Left renal pelvis (tissue), 4 donors: Measurements from ENCODE around the gene PPP2R5D. TPM values are rescaled to one million over a fixed set of nuclear protein-coding genes. Genes with fewer than 3 reads are reported as not detected.

Experiments
- DNase-seq, 4 donors: peaks; one replicate each; pipeline ENCODE4 v3.0.0-alpha.2; 2013; ENCODE audit warnings: low read depth in 4 of 4, low spot score in 3 of 4
- polyA plus RNA-seq, 4 donors: library from polyadenylated mRNA; unstranded; fragments of 120-200 nt; gene quantifications; one replicate each; pipeline ENCODE4 v1.2.1, GENCODE V29; 2013; ENCODE audit not compliant: insufficient read length in 4 of 4

Gene PPP2R5D
- polyA plus RNA-seq, 4 donors: 60.3 to 72.1 (median 66.5) TPM

- peak; percentile 76 to 88 (median 84) for DNase-seq
Measured at GRCh38 chr6:43053545-43054205, 69.3 kb downstream of the PPP2R5D start, which contains the start of gene CUL7. Gene CUL7, minus strand, starts transcription at chr6:43053851. Its CDS starts 1,063 bp downstream, at chr6:43052788.

DNA sequence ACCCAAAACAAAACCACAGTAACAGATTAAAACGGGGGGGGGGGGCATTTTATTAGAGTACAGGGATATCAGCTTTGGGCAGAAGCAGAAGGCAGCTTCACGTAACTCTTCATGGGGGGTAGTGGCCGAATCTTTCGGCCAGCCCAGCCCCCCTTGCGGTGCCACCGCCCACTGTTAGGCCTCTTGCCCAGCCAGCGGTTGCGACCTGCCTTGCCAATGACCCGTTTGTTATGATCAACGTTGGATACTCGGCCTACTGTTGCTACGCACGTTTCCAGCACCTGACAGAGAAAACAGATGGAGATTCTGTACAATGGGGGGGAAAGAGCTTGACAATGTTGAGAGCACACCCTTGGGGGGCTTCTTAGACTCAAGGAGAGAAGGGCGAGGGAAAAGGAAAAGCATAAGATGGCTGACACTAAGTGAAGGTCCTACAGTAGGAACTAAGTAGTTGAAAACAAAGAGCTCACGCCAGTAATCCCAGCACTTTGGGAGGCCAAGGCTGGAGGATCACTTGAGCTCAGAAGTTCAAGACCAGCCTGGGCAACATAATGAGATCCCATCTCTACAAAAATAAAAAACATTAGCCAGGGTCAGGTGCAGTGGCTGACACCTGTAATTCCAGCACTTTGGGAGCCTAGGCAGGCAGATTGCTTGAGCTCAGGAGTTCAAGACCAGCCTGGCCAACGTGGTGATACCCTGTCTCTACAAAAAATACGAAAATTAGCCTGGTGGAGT lies 70.0 kb downstream of the PPP2R5D start:
- DNase-seq: no peak

DNA sequence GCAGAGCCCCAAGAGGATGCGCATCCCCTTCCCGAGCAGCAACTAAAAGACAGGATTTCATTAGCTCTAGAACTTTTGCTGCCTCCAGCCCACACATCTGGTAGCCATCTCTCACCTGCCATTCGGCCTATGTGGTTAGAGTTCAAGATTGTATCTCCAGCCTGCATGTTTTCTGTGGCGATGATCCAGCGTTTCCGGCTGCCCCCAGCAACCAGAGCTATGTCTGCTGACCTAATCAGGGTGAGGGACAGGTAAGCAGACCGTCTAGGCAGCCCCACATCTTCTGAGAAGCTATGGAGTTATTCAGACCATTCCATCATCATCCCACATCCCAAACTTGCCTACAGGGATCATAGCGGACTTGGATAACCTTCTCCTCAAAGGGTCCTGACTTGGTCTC lies 71.6 kb downstream of the PPP2R5D start:
- DNase-seq: no peak

DNA sequence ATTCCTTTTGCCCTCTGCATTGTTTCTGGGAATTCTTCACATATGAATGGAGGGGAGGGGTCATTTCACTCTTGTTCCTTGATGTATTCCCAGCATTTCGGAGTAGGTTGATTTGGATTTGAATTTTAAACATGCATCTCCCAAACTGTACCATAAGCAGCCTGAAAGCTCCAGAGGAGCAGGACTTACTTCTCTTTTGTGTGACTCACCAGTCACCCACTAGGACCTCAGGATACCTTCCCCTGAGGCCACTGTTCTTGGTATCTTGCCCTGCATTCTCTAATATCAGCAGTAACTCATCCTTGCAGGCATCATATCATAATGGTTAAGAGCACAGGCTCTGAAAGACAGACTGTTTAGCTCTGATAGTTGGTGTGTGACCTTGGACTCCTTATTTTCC lies 74.2 kb downstream of the PPP2R5D start:
- no peak for DNase-seq

DNA sequence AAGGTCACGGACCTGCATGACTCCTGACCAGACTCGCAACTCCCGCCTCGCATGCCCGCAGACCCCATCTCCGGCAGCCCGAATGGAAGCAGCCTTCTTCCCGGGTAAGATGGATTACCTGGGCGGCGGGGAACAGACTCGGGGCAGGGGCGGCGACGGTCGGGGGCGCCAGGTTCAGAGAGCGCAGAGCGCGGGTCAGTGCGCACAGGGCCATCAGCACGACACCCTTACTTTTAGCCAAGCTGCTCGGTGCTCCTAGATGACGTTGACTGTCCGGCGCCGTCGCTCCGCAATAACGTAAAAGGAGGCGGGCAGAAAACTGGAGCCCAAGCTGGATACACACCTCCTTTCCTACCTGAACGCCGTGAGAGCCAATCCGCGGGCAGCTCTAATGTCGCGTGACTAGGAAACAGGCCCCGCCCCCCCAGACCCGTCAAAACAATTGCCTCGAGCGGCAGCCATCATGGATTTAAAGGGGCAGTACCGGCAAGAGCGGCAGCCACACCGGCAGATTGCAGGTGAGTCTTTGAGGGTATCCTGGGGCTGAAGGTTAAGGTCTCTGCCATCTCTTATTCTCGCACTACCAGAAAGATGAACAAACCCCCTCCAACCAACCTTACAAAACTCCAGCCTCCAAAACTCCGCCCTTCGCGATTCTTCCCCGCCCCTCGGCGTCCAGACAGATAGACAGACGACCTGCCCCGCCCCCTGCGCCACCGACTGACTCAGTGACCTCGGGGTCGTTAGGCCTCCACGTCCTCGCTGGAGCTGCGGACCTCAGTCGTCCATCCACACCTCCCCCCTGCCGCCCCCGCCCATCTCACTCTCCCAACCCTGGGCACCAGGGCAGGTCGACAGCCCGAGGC lies 75.0 kb downstream of the PPP2R5D start, which contains the start of the genes KLC4 and MRPL2:
KLC4 (plus strand) TSS at position 464 of the 866 bp plus-strand sequence. CDS start 1,705 bp downstream, outside the sequence.
MRPL2 (minus strand) TSS at position 267 of the 866 bp plus-strand sequence; CDS start at position 214, 53 bp downstream.
- DNase-seq: peak; percentile 93 to 98 (median 97)

- peak in 1 of 4 donors; percentile 7 for DNase-seq
Measured at GRCh38 chr6:43060034-43060754, 75.8 kb downstream of the PPP2R5D start.

- no peak for DNase-seq
Measured at GRCh38 chr6:43060755-43061633, 76.6 kb downstream of the PPP2R5D start.

DNA sequence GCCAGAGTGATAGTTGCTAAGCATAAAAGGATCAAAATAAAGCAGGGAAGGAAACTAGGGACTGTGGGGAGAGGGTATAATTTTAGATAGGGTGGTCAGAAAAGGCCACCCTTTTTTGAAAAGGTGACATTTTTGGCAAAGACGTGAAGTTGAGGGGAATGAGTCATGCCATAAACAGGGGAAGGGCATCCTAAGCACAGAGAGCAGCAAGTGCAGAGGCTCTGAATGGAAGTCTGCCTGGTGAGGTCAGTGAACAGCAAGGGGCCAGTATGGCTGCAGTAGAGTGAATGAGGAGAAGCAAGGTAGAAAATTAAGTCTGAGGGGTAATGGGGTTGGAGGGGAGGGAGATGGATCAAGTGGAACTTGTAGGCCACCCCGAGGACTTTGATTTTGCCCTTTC lies 77.5 kb downstream of the PPP2R5D start:
- DNase-seq: no peak

Other genes starting within 250 kb of the PPP2R5D start
- 10 to 100 TPM; 16.4 to 23.7 (median 21.2) TPM for gene TBCC, start 238.5 kb upstream of the PPP2R5D start, polyA plus RNA-seq
- 10 to 100 TPM; 15.3 to 16.6 (median 16.4) TPM for gene BICRAL, start 202.5 kb upstream of the PPP2R5D start, polyA plus RNA-seq
- gene RPL7L1, start 105.0 kb upstream of the PPP2R5D start, polyA plus RNA-seq: 100 to 1,000 TPM in 2 of 4 donors, 10 to 100 TPM in 2; 90.9 to 128 (median 105) TPM
- under 1 TPM in 1 of 4 donors, not detected in 3; 0.47 TPM for gene PTCRA, start 68.5 kb upstream of the PPP2R5D start, polyA plus RNA-seq
- gene CNPY3, start 55.1 kb upstream of the PPP2R5D start, polyA plus RNA-seq: 10 to 100 TPM; 52.3 to 64.9 (median 59.1) TPM
- 1 to 10 TPM in 1 of 4 donors, under 1 TPM in 3; 0.45 to 2.0 (median 0.64) TPM for gene GNMT, start 23.8 kb upstream of the PPP2R5D start, polyA plus RNA-seq
- 10 to 100 TPM; 15.5 to 27.2 (median 19.1) TPM for gene PEX6, start 5.4 kb upstream of the PPP2R5D start, polyA plus RNA-seq
- gene MEA1, start 29.4 kb downstream of the PPP2R5D start, polyA plus RNA-seq: 10 to 100 TPM; 71.0 to 91.9 (median 82.6) TPM
- gene KLHDC3, start 29.7 kb downstream of the PPP2R5D start, polyA plus RNA-seq: 100 to 1,000 TPM in 1 of 4 donors, 10 to 100 TPM in 3; 90.6 to 112 (median 95.0) TPM
- 10 to 100 TPM; 37.6 to 64.1 (median 58.5) TPM for gene RRP36, start 37.1 kb downstream of the PPP2R5D start, polyA plus RNA-seq
- gene CUL7, start 69.3 kb downstream of the PPP2R5D start, polyA plus RNA-seq: 10 to 100 TPM; 45.8 to 59.0 (median 48.7) TPM
- gene MRPL2, start 74.9 kb downstream of the PPP2R5D start, polyA plus RNA-seq: 10 to 100 TPM; 38.4 to 78.4 (median 55.1) TPM
- gene KLC4, start 75.1 kb downstream of the PPP2R5D start, polyA plus RNA-seq: 10 to 100 TPM; 30.6 to 74.2 (median 51.3) TPM
- 100 to 1,000 TPM; 228 to 269 (median 239) TPM for gene PTK7, start 91.7 kb downstream of the PPP2R5D start, polyA plus RNA-seq
- 10 to 100 TPM; 26.5 to 38.2 (median 30.9) TPM for gene SRF, start 186.7 kb downstream of the PPP2R5D start, polyA plus RNA-seq
- 10 to 100 TPM; 24.7 to 48.7 (median 34.5) TPM for gene CUL9, start 197.6 kb downstream of the PPP2R5D start, polyA plus RNA-seq
- gene DNPH1, start 244.9 kb downstream of the PPP2R5D start, polyA plus RNA-seq: 10 to 100 TPM; 29.2 to 87.2 (median 46.4) TPM